GM12872 (cell line): ENCODE data around the gene EAPP.

Experiments
- TF ChIP-seq, protein P1 (sequence below): IDR thresholded peaks from 3 replicates; pipeline ENCODE4 v1.5.1; 2011; ENCODE audit warnings: low read depth, mild to moderate bottlenecking, low read length, moderate library complexity; ENCODE audit not compliant: insufficient read depth

EAPP gene

DNA sequence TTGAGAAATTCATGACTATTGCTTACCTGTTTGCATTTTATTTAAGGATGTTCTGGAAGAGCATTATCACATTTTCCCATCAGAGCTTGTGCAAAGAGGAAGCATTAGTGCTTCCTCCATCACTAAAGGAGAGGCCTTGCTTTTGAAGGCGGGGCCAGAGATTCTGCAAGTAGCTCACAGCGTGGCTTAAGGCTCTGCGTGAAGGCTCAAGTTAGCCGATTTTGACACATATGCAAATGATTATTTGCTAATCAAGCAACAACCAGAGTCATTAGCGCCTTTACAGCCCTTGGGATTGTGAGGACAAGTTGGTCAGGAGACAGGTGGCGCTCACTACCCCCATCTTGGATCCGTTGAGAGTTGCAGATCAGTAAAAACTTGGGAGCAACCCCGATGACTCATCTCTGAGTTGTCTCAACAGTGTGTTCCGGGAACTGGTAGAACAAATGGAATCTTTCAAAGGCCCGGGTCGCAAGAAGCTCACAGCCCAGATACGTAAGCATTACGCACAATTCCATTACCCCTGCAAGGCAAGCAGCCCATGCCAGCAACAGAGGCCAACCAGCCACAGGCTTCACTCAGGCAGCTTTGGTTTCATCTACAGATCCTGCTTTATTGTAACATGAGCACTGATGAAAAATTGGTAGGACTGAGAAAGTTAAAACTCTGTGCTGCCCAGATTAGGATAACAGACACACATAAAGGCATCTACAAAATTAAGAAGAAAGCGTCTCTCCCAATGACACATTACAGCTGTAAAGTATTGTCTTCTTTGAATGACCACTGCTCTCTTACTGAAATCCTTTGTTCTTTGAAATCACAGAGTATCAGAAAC is 42.6 kb downstream of the EAPP start:
- TF ChIP-seq, protein P1, sequence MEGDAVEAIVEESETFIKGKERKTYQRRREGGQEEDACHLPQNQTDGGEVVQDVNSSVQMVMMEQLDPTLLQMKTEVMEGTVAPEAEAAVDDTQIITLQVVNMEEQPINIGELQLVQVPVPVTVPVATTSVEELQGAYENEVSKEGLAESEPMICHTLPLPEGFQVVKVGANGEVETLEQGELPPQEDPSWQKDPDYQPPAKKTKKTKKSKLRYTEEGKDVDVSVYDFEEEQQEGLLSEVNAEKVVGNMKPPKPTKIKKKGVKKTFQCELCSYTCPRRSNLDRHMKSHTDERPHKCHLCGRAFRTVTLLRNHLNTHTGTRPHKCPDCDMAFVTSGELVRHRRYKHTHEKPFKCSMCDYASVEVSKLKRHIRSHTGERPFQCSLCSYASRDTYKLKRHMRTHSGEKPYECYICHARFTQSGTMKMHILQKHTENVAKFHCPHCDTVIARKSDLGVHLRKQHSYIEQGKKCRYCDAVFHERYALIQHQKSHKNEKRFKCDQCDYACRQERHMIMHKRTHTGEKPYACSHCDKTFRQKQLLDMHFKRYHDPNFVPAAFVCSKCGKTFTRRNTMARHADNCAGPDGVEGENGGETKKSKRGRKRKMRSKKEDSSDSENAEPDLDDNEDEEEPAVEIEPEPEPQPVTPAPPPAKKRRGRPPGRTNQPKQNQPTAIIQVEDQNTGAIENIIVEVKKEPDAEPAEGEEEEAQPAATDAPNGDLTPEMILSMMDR = no peak

DNA sequence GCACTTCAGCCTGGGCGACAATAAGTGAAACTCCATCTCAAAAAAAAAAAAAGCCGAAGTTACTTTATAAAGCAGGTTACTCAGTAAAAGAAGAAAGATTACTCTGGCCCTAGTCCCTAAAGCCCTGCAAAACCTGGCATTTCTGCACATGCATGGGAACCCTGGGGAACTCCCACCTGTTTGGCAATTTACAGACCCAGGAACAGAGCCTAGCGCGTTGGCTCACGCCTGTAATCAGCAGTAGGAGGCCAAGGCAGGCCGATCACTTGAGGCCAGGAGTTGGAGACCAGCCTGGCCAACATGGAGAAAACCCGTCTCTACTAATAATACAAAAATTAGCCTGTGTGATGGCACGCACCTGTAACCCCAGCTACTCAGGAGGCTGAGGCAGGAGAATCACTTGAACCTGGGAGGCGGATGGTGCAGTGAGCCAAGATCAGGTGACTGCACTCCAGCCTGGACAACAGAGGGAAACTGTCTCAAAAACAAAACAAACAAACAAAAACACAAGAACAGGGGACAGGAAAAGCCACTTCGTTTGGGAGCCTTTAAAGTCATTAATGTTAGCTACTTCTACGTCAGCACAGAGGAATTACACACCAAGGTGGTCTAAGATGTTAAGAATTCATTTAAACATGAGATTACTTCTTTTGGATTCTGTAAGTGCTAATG is 43.4 kb downstream of the EAPP start:
- TF ChIP-seq, protein P1 = no peak

DNA sequence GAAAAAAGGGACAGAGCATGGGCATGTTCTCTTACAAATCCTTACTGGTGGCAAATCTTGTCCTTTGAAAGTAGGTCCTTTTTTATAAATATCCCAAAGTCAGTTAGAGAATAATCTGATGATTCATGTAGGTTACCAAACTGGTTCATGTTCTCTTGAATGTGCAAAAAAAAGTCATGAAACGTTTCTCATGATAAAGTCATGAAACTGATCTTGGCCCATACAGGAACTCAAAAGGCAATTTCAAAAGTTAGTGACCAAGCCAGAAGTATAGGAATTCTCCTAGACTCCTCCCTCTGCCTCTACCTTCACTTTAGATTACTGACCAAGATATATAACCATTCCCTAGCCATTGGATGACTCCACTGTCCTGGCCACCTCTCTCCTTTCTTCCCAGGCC is 50.2 kb downstream of the EAPP start:
- TF ChIP-seq, protein P1 = no peak

DNA sequence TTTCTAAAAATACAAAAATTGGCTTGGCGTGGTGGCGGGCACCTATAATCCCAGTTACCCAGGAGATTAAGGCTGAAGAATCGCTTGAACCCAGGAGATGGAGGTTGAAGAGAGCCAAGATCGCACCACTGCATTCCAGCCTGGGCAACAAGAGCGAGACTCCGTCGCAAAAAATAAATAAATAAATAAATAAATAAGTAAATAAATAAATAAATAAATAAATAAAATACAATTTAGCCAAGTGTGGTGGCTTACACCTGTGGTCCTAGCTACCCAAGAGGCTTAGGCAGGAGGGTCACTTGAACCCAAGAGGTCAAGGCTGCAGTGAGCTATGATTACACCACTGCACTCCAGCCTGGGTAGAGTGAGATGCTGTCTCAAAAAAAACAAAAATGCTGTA is 51.0 kb downstream of the EAPP start:
- TF ChIP-seq, protein P1 = no peak

DNA sequence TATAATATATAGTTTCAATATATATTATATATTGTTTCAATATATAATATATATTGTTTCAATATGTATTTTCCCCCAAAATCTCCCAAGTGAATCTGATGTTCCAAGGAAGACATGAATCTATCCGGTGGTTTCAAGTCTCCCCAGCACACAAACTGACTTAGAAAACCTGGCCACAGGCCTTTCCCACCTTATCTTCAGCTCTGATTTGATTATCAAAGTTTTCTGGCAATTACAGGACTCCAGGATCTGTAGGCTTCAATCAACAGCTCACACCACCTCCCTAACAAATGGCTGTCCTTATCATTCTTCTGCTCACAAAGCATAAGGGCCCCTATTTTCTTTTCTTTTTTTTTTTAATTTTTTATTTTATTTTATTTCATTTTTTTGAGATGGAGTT is 54.8 kb downstream of the EAPP start:
- TF ChIP-seq, protein P1 = no peak

DNA sequence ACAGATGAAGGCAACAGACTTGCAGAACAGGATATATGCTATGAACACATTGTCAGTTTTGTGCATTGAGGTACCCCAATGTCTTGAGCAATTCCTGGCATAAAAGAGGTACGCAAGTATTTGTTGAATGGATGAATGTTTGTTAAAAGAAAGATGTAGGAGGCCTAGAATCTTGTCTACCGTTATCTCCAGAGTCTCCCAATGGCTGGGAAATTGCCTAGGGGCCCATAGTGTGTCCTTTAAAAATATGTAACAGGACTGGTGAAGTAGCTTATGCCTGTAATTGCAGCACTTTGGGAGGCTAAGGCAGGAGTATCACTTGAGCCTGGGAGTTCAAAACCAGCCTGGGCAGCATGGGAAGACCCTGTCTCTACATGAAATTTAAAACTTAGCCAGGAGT is 57.0 kb downstream of the EAPP start:
- TF ChIP-seq, protein P1 = no peak

DNA sequence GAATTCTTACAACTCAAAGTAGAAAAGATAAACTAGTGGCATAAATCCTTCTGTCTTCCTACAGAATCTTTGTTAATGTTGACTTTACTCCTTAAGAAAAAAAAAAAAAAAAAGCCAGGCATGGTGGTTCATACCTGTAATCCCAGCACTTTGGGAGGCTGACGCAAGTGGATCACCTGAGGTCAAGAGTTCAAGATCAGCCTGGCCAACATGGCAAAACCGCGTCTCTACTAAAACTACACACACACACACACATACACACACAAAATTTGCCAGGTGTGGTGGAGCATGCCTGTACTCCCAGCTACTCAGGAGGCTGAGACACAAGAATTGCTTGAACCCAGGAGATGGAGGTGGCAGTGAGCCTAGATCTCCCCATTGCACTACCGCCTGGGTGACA is 59.8 kb downstream of the EAPP start:
- TF ChIP-seq, protein P1 = no peak
